Measurements from ENCODE around the gene COLGALT1. TPM values are rescaled to one million over a fixed set of nuclear protein-coding genes. Genes with fewer than 3 reads are reported as not detected.
"Not testable (repeated sequence)": the region's sequence is repeated elsewhere in the genome, so short reads cannot be mapped to it uniquely, and the experiment has no call there.

COLGALT1 gene
- total and polyA plus RNA-seq, 2 of the 8 experiments (the other 6 are each of a cell fraction or from before 2014, with no cell fraction given), result 44.7 to 58.1 TPM

GRCh38 chr19:17570291-17570690 lies 14.8 kb downstream of the COLGALT1 start:
- WGBS, 2 experiments (ENCODE audit: extremely low coverage in 1 of 2, insufficient coverage in 1 of 2, insufficient read length in 1 of 2, insufficient replicate concordance in 2 of 2, low coverage in 1 of 2, low lambda C conversion rate in 2 of 2, missing lambda C conversion rate in 1 of 2), result 94% methylated on average over 5 of the region's 5 CpGs; no CpG with 5 or more reads in 1 of the 2 experiments
- POLR2A ChIA-PET (ENCODE audit: partially characterized antibody), result interaction anchor here (0.8 kb wide), 1 partner anchor 40 kb away, joined by 5 read pairs; no protein-coding TSS in a partner anchor

More at GRCh38 chr19:17570291-17570690, 14.8 kb downstream of the COLGALT1 start:
- not testable (repeated sequence) for H2BK5ac ChIP-seq (ENCODE audit: low read depth, low read length); H3K23ac ChIP-seq (ENCODE audit: insufficient read length); H2AFZ ChIP-seq (ENCODE audit: low read length); H4K91ac ChIP-seq (replicated peaks; ENCODE audit: insufficient read length, low read length); DNase-seq (ENCODE audit: low read depth in 1 of 2, low spot score in 2 of 2); H3K4ac ChIP-seq (replicated peaks; ENCODE audit: insufficient read length, low read depth, low read length); H3K4me3 ChIP-seq (ENCODE audit: extremely low read depth in 1 of 4, insufficient read depth in 2 of 4, low read depth in 3 of 4, low read length in 4 of 4); H3K23me2 ChIP-seq (ENCODE audit: low read depth, low read length); H2AK5ac ChIP-seq (ENCODE audit: low read depth, low read length); H3K14ac ChIP-seq (ENCODE audit: insufficient read length); H2BK15ac ChIP-seq (ENCODE audit: low read length); H3K27ac ChIP-seq (ENCODE audit: low read depth, low read length); H2BK120ac ChIP-seq (replicated peaks; ENCODE audit: low read depth, low read length); H4K8ac ChIP-seq (ENCODE audit: extremely low read depth, insufficient read depth, low read length); H2BK20ac ChIP-seq (ENCODE audit: low read length); H2BK12ac ChIP-seq (ENCODE audit: low read depth, low read length); H3K18ac ChIP-seq (ENCODE audit: extremely low read depth, low read length); H4K5ac ChIP-seq (ENCODE audit: insufficient read length, low read depth, low read length); H3K4me2 ChIP-seq (ENCODE audit: insufficient read depth in 1 of 2, low read depth in 2 of 2, low read length in 2 of 2); H4K20me1 ChIP-seq (replicated peaks in 1 of 2; ENCODE audit: control insufficient read depth in 1 of 2, insufficient read depth in 2 of 2, low read length in 2 of 2); FAIRE-seq; H3K9ac ChIP-seq (replicated peaks in 1 of 4; ENCODE audit: extremely low read depth in 1 of 4, low read depth in 3 of 4, low read length in 3 of 4); H3K4me1 ChIP-seq (replicated peaks in 1 of 4; ENCODE audit: control insufficient read depth in 3 of 4, insufficient read depth in 4 of 4, low read length in 3 of 4); H3K79me1 ChIP-seq (ENCODE audit: low read depth, low read length); H3K27me3 ChIP-seq (replicated peaks in 1 of 4; ENCODE audit: control insufficient read depth in 3 of 4, extremely low read depth in 1 of 4, insufficient read depth in 3 of 4, low read length in 3 of 4); H3K79me2 ChIP-seq (ENCODE audit: control insufficient read depth in 1 of 2, insufficient read depth in 2 of 2, low read length in 2 of 2); H3K9me3 ChIP-seq (ENCODE audit: insufficient read depth in 2 of 2, low read depth in 1 of 2, low read length in 1 of 2); H3K56ac ChIP-seq (replicated peaks; ENCODE audit: insufficient read length, low read depth, low read length)
- H3K36me3 ChIP-seq (ENCODE audit: control insufficient read depth in 2 of 4, insufficient read depth in 4 of 4, low read length in 3 of 4), result peaks cover 0 to 11% (median 5%) of the 10 kb centered on the region in 4 experiments; a peak in 4 of 8 replicates
- CTCF ChIA-PET (ENCODE audit: partially characterized antibody), result interaction anchor here (1.2 kb wide), 1 partner anchor 74 kb away, joined by 4 read pairs; no protein-coding TSS in a partner anchor
